Activated T-cell treated with anti-CD3 and anti-CD28 coated beads, Interleukin-2, amount 50 U/mL, for 24 hours (primary cell): Measurements from ENCODE around the gene GFI1B.

ENCODE experiments used
- DNase-seq: peaks from one replicate; pipeline ENCODE4 v3.0.0-alpha.2; 2020
- H3K27ac Mint-ChIP-seq: 2 replicates; pipeline ENCODE4 v1.8.0; 2020; ENCODE audit warnings: mild to moderate bottlenecking, mixed read lengths
- H3K27me3 Mint-ChIP-seq: 2 replicates; pipeline ENCODE4 v1.8.0; 2020; ENCODE audit warnings: mixed read lengths
- H3K36me3 Mint-ChIP-seq: 2 replicates; pipeline ENCODE4 v1.8.0; 2020; ENCODE audit warnings: low read depth, mixed read lengths
- H3K4me1 Mint-ChIP-seq: 2 replicates; pipeline ENCODE4 v1.8.0; 2020; ENCODE audit warnings: low read depth, mixed read lengths
- H3K4me3 Mint-ChIP-seq: 2 replicates; pipeline ENCODE4 v1.8.0; 2020; ENCODE audit warnings: mild to moderate bottlenecking, moderate library complexity, mixed read lengths
- H3K9me3 Mint-ChIP-seq: 2 replicates; pipeline ENCODE4 v1.8.0; 2020; ENCODE audit warnings: mixed read lengths

The GFI1B gene

DNA sequence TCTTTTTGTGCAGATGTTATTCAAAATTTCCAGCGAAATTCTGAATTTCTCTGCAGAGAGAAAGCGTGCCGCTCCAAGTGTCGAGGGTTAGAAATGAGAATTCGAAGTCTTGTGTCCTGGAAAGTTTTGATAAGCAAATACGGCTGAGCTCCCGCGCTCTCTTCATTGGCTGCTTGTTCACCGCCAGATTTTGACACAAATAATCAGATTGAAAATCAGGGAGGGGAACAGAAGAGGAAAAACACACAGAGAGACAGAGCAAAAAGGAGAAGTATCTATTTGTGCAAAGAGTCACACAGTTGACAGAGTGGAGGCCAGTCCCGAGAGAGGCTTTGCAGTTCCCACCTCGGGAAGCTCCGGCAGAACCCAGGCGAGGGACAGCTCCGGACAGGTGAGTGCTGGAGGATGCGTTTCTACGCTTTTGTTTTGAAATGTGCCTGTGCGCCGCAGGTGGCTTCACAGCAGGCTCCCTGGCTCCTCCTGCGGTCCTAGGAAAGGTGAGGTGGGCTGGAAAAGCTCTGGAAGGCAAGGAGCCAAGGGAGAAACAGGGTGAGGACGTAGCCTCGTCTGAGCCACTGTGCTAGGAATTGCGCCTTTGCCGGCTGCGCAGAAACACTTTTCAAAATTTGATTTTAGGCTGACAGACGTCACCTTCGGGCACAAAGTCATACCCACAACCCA, at the start of gene GFI1B:
Gene GFI1B, plus strand, starts transcription at position 244 of the 681 bp plus-strand sequence. CDS start 7,985 bp downstream, outside the sequence.
- no peaks in the 10 kb centered on the region for H3K36me3 Mint-ChIP-seq
- H3K27me3 Mint-ChIP-seq = peaks cover 83% of the 10 kb centered on the region
- H3K27ac Mint-ChIP-seq = no peak within 1 kb of the TSS
- H3K4me3 Mint-ChIP-seq = no peak within 1 kb of the TSS
- H3K9me3 Mint-ChIP-seq = no peaks in the 10 kb centered on the region
- peaks cover 8% of the 10 kb centered on the region for H3K4me1 Mint-ChIP-seq
- DNase-seq = no peak

GRCh38 chr9:132931178-132931735, 47.2 kb upstream of the GFI1B start:
- H3K4me3 Mint-ChIP-seq = no peak overlapping the region
- H3K27ac Mint-ChIP-seq = no peak overlapping the region
- no peaks in the 10 kb centered on the region for H3K27me3 Mint-ChIP-seq
- DNase-seq = no peak
- peaks cover 76% of the 10 kb centered on the region for H3K36me3 Mint-ChIP-seq
- no peaks in the 10 kb centered on the region for H3K4me1 Mint-ChIP-seq
- no peaks in the 10 kb centered on the region for H3K9me3 Mint-ChIP-seq

- Mint-ChIP-seq H3K27ac (no peak overlapping the region), H3K27me3 (no peaks in the 10 kb centered on the region), H3K4me3 (no peak overlapping the region), H3K4me1 (no peaks in the 10 kb centered on the region), H3K9me3 (no peaks in the 10 kb centered on the region), H3K36me3 (peaks cover 46% of the 10 kb centered on the region)
- DNase-seq = no peak
Observed at GRCh38 chr9:132935026-132935425, 43.5 kb upstream of the GFI1B start.

GRCh38 chr9:132937463-132937901, 41.0 kb upstream of the GFI1B start:
- Mint-ChIP-seq H3K4me3 (no peak overlapping the region), H3K27ac (no peak overlapping the region), H3K27me3 (no peaks in the 10 kb centered on the region), H3K4me1 (peaks cover 11% of the 10 kb centered on the region), H3K9me3 (no peaks in the 10 kb centered on the region), H3K36me3 (peaks cover 26% of the 10 kb centered on the region)
- DNase-seq = no peak

DNA sequence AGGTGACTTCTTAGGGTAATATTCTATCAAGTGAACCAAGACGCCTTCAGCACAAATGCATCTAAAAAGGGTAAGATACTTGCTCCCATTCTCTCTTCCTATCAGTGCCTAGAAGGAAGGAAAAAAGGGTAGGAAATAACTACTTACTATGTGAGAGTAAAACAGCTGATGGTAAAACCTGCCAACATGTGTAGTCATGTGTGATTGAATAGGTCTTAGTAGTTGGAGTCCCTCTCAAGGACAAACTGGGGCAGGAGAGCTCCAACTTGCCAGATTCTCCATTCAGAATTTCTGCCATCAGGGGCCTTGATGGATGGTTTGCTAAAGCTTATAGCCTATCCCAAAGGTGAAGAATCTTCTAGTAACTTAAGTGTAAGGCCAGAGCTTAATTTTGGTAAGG, 39.3 kb upstream of the GFI1B start:
- Mint-ChIP-seq H3K4me1 (peaks cover 25% of the 10 kb centered on the region), H3K27ac (no peak overlapping the region), H3K27me3 (no peaks in the 10 kb centered on the region), H3K4me3 (no peak overlapping the region), H3K36me3 (peaks cover 15% of the 10 kb centered on the region), H3K9me3 (no peaks in the 10 kb centered on the region)
- no peak for DNase-seq

GRCh38 chr9:132942541-132943182, 35.8 kb upstream of the GFI1B start:
- Mint-ChIP-seq H3K36me3 (peaks cover 9% of the 10 kb centered on the region), H3K27ac (no peak overlapping the region), H3K27me3 (no peaks in the 10 kb centered on the region), H3K4me3 (peak overlapping the region; percentile 88), H3K9me3 (no peaks in the 10 kb centered on the region), H3K4me1 (peaks cover 31% of the 10 kb centered on the region)
- no peak for DNase-seq

GRCh38 chr9:132943651-132944293, 34.7 kb upstream of the GFI1B start:
- Mint-ChIP-seq H3K27me3 (no peaks in the 10 kb centered on the region), H3K9me3 (no peaks in the 10 kb centered on the region), H3K4me3 (peak overlapping the region; percentile 88), H3K36me3 (peaks cover 9% of the 10 kb centered on the region), H3K4me1 (peaks cover 31% of the 10 kb centered on the region), H3K27ac (peak overlapping the region; percentile 91)
- DNase-seq = no peak

- Mint-ChIP-seq H3K36me3 (peaks cover 9% of the 10 kb centered on the region), H3K27ac (peak within 1 kb of the TSS; percentile 100), H3K4me3 (peak within 1 kb of the TSS; percentile 88), H3K4me1 (peaks cover 31% of the 10 kb centered on the region), H3K27me3 (no peaks in the 10 kb centered on the region), H3K9me3 (no peaks in the 10 kb centered on the region)
- DNase-seq = peak; percentile 99
Observed at GRCh38 chr9:132944294-132945185, 34.0 kb upstream of the GFI1B start, which contains the start of gene TSC1. TSS of gene TSC1 (minus strand) at chr9:132944616. CDS start at chr9:132928872, 15,744 bp downstream.

- H3K27ac Mint-ChIP-seq = peak overlapping the region; percentile 100
- peaks cover 9% of the 10 kb centered on the region for H3K36me3 Mint-ChIP-seq
- H3K4me3 Mint-ChIP-seq = peak overlapping the region; percentile 88
- DNase-seq = no peak
- H3K27me3 Mint-ChIP-seq = no peaks in the 10 kb centered on the region
- peaks cover 31% of the 10 kb centered on the region for H3K4me1 Mint-ChIP-seq
- H3K9me3 Mint-ChIP-seq = no peaks in the 10 kb centered on the region
Observed at GRCh38 chr9:132945186-132946130, 33.0 kb upstream of the GFI1B start.

- H3K4me3 Mint-ChIP-seq = no peak overlapping the region
- no peaks in the 10 kb centered on the region for H3K9me3 Mint-ChIP-seq
- no peak for DNase-seq
- H3K4me1 Mint-ChIP-seq = peaks cover 31% of the 10 kb centered on the region
- peaks cover 9% of the 10 kb centered on the region for H3K36me3 Mint-ChIP-seq
- no peaks in the 10 kb centered on the region for H3K27me3 Mint-ChIP-seq
- no peak overlapping the region for H3K27ac Mint-ChIP-seq
Observed at GRCh38 chr9:132946211-132946610, 32.3 kb upstream of the GFI1B start.

- Mint-ChIP-seq H3K4me1 (peaks cover 27% of the 10 kb centered on the region), H3K4me3 (no peak overlapping the region)
Observed at GRCh38 chr9:132946631-132947295, 31.7 kb upstream of the GFI1B start.

GRCh38 chr9:132947756-132948155, 30.7 kb upstream of the GFI1B start:
- Mint-ChIP-seq H3K27ac (no peak overlapping the region), H3K27me3 (no peaks in the 10 kb centered on the region), H3K36me3 (peaks cover 9% of the 10 kb centered on the region), H3K4me1 (peaks cover 17% of the 10 kb centered on the region), H3K4me3 (no peak overlapping the region), H3K9me3 (no peaks in the 10 kb centered on the region)
- DNase-seq = no peak

More at GRCh38 chr9:132946631-132947295, 31.7 kb upstream of the GFI1B start:
- no peak for DNase-seq
- peaks cover 9% of the 10 kb centered on the region for H3K36me3 Mint-ChIP-seq
- no peak overlapping the region for H3K27ac Mint-ChIP-seq
- no peaks in the 10 kb centered on the region for H3K9me3 Mint-ChIP-seq
- no peaks in the 10 kb centered on the region for H3K27me3 Mint-ChIP-seq
